Heart left ventricle (tissue), 13 donors: ENCODE results near the gene RBM15.

Source experiments
- POLR2A ChIP-seq, 2 donors: fragments of 450-650 bp; IDR thresholded peaks; one replicate each; pipeline ENCODE4 v1.6.1; 2017; ENCODE audit warnings: antibody characterized with exemption in 2 of 2, mild to moderate bottlenecking in 2 of 2, moderate library complexity in 2 of 2
- TF ChIP-seq, protein P1 (sequence below), 12 donors: fragments of 200-600 bp; sonication (generic) in 4 of 12; IDR thresholded peaks; one replicate each; pipeline versions ENCODE4 v1.5.0 to v1.8.0; 2018 to 2022; ENCODE audit warnings: antibody characterized with exemption in 12 of 12, mild to moderate bottlenecking in 5 of 12
- donor health status: ischemic (EF 13 %, LVEDD 7.1; RV severe dilation, severe dysfunction).
- donor health status: DM: no; HTN: yes; CAD: no.
- donor health status: DM: no; HTN: no; CAD: no.
- donor health status: ischemic (EF 25% LVEDD 6.9; RV normal size, moderate dysfunction).
- donor health status: ischemic (EF 25% LVEDD 5.7; RV mildly dilated, moderate dysfunction).
- donor health status: ischemic (EF 35%, LVEDD 5.7; RV mildly dilated, moderate dysfunction).
- donor health status: nonischemic (EF 11% LVEDD 7.7; RV severe dilation, severe dysfunction).
- donor health status: DM: yes; HTN: yes; CAD: no.
- donor health status: PGD.
- donor health status: ischemic (EF 29% LVEDD 5.4; RV normal size, mild dysfunction).
- donor health status: nonischemic (EF 23%, LVEDD 6.1; RV moderate dilation, normal function).

DNA sequence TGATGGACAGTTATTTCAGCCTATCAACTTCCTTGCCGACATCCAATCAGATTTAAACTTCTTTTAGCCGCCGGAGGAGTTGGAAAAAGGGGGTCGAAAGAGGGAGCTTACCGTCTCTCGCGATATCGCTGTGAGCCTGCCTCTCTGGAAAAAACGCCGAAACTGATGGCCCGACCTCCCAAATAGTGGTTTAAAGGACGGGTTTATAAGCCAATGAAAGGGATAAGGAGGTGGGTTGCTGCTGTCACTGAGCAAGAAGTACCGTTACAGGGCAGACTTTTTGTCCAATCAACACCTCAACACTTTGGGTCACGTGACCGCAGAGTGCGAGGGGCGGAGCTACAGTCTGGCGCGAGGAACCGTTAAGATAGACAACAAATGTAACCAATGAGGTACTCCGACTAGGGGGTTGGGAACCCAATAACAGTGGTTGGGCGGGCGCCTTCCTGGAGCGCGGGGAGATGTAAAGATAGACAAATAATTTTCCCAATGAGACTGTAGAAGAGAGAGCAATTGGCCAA is at the start of gene RBM15:
- TF ChIP-seq, protein P1, sequence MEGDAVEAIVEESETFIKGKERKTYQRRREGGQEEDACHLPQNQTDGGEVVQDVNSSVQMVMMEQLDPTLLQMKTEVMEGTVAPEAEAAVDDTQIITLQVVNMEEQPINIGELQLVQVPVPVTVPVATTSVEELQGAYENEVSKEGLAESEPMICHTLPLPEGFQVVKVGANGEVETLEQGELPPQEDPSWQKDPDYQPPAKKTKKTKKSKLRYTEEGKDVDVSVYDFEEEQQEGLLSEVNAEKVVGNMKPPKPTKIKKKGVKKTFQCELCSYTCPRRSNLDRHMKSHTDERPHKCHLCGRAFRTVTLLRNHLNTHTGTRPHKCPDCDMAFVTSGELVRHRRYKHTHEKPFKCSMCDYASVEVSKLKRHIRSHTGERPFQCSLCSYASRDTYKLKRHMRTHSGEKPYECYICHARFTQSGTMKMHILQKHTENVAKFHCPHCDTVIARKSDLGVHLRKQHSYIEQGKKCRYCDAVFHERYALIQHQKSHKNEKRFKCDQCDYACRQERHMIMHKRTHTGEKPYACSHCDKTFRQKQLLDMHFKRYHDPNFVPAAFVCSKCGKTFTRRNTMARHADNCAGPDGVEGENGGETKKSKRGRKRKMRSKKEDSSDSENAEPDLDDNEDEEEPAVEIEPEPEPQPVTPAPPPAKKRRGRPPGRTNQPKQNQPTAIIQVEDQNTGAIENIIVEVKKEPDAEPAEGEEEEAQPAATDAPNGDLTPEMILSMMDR (IDR thresholded peaks at IDR 0.05): no peak
- no peak for TF ChIP-seq POLR2A (IDR thresholded peaks at IDR 0.05)
